ENCODE results near the gene KCNN3. TPM values are rescaled to one million over a fixed set of nuclear protein-coding genes. Genes with fewer than 3 reads are reported as not detected.

The KCNN3 gene
- total RNA-seq, 2 donors from 2014 or later: 0.10 to 0.42 TPM

GRCh38 chr1:154839691-154840090 is 30.4 kb downstream of the KCNN3 start:
- Mint-ChIP-seq H3K9me3 (no peaks in the 10 kb centered on the region), H3K36me3 (ENCODE audit: insufficient read depth in 2 of 2) (no peaks in the 10 kb centered on the region), H3K4me1 (ENCODE audit: low read depth) (no peaks in the 10 kb centered on the region), H3K27me3 (ENCODE audit: low read depth) (no peaks in the 10 kb centered on the region), H3K4me3 (no peak overlapping the region), H3K27ac (no peak overlapping the region)
- DNase-seq (no peak), ATAC-seq (replicated peaks in 1 of 2) (no peak)

GRCh38 chr1:154838988-154839387 is 31.1 kb downstream of the KCNN3 start:
- no peak for ATAC-seq (replicated peaks in 1 of 2)
- no peaks in the 10 kb centered on the region for H3K9me3 Mint-ChIP-seq
- no peaks in the 10 kb centered on the region for H3K36me3 Mint-ChIP-seq (ENCODE audit: insufficient read depth in 2 of 2)
- H3K27ac Mint-ChIP-seq: no peak overlapping the region
- H3K4me3 Mint-ChIP-seq: no peak overlapping the region
- no peaks in the 10 kb centered on the region for H3K4me1 Mint-ChIP-seq (ENCODE audit: low read depth)
- no peaks in the 10 kb centered on the region for H3K27me3 Mint-ChIP-seq (ENCODE audit: low read depth)
- no peak for DNase-seq

DNA sequence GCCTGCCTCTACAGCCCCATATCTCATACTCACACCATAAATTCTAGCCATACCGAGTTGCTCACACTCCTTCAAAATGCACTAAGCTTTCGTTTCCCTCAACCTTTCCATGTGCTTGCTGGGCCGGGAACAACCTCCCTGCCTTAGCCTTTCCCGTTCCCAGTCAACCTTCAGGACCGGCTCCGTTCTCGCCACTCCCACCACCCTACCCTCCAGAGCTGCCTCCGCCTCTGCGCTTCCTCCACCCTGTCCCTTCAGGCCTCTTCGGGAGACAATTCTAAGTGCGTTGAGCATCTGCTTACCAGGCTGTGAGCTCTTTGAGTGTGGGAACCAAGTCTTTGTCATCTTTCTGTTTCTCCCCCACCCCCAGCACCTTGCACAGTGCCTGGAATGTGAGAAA is 31.6 kb downstream of the KCNN3 start:
- DNase-seq (no peak), ATAC-seq (replicated peaks in 1 of 2) (no peak)
- Mint-ChIP-seq H3K27me3 (ENCODE audit: low read depth) (no peaks in the 10 kb centered on the region), H3K36me3 (ENCODE audit: insufficient read depth in 2 of 2) (no peaks in the 10 kb centered on the region), H3K4me1 (ENCODE audit: low read depth) (no peaks in the 10 kb centered on the region), H3K27ac (no peak overlapping the region), H3K9me3 (no peaks in the 10 kb centered on the region), H3K4me3 (no peak overlapping the region)

- H3K27me3 Mint-ChIP-seq (ENCODE audit: low read depth): no peaks in the 10 kb centered on the region
- ATAC-seq (replicated peaks in 1 of 2): no peak
- H3K4me3 Mint-ChIP-seq: no peak overlapping the region
- DNase-seq: no peak
- no peaks in the 10 kb centered on the region for H3K9me3 Mint-ChIP-seq
- H3K36me3 Mint-ChIP-seq (ENCODE audit: insufficient read depth in 2 of 2): no peaks in the 10 kb centered on the region
- no peak overlapping the region for H3K27ac Mint-ChIP-seq
- no peaks in the 10 kb centered on the region for H3K4me1 Mint-ChIP-seq (ENCODE audit: low read depth)
These were observed 32.4 kb downstream of the KCNN3 start for GRCh38 chr1:154837672-154838171.

DNA sequence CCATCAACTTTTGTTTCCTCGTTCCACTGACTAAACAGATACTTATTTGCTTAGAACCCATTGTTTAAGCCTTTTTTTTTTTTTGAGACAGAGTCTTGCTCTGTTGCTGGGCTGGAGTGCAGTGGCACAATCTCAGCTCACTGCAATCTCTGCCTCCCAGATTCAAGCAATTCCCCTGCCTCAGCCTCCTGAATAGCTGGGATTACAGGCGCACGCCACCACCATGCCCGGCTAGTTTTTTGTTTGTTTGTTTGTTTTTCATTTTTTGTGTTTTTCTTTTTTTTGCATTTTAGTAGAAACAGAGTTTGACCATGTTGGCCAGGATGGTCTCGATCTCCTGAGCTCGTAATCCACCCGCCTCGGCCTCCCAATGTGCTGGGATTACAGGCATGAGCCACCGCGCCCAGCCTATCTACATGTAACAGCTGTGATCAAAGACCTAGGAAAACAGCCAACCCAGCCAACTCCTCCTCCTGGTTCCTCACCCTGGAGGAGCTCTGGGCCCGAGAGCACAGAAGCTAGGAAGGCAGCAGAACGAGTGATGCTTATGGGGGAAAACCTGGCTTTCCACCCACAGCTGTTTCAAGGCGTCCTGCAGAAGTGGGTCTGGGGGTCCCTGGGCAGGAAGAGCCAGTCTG is 32.9 kb downstream of the KCNN3 start:
- Mint-ChIP-seq H3K27ac (no peak overlapping the region), H3K4me1 (ENCODE audit: low read depth) (no peaks in the 10 kb centered on the region), H3K27me3 (ENCODE audit: low read depth) (no peaks in the 10 kb centered on the region), H3K4me3 (no peak overlapping the region), H3K36me3 (ENCODE audit: insufficient read depth in 2 of 2) (no peaks in the 10 kb centered on the region), H3K9me3 (no peaks in the 10 kb centered on the region)
- ATAC-seq (replicated peaks in 1 of 2) (no peak), DNase-seq (no peak)

DNA sequence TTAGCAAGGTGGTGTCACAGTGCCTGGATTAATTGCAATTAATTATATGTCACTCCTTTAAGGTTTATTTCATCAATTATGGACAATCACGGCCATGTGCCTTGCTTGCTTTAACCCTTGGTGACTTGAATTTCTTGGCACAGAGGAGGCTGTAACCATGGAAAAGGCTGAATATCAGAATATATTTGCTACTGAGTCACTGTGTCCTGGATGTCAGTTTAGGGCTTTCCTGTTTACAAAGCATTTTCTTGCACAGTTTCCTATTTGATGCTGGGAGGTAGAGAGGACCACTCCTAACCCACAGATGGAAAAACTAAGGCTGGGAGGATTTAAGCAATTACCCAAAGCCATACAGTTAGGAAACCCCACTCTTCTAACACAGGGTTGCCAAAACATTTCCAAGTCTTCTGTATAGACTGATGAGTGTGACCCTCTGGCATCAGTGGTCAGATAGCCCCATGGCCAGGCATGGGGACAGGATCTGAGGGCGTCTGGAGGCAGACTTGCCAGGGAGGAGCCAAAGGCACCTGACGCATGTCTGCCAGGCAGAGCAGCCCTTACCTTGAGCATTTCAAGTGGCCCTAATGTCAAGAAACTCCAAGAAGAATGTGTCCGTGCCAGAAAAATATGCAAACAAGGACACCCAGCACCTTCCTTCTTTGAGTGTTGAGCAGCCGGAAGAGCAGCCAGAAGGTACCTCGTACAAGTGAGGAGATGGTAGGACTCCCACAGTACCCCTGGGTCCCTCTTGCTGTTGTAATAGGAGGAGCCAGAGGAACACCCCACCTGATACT is 34.4 kb downstream of the KCNN3 start:
- ATAC-seq (replicated peaks in 1 of 2) (no peak), DNase-seq (no peak)
- H3K4me3 Mint-ChIP-seq: no peak overlapping the region
- no peak overlapping the region for H3K27ac Mint-ChIP-seq
- no peaks in the 10 kb centered on the region for H3K4me1 Mint-ChIP-seq (ENCODE audit: low read depth)
- H3K27me3 Mint-ChIP-seq (ENCODE audit: low read depth): no peaks in the 10 kb centered on the region
- H3K9me3 Mint-ChIP-seq: no peaks in the 10 kb centered on the region
- no peaks in the 10 kb centered on the region for H3K36me3 Mint-ChIP-seq (ENCODE audit: insufficient read depth in 2 of 2)

DNA sequence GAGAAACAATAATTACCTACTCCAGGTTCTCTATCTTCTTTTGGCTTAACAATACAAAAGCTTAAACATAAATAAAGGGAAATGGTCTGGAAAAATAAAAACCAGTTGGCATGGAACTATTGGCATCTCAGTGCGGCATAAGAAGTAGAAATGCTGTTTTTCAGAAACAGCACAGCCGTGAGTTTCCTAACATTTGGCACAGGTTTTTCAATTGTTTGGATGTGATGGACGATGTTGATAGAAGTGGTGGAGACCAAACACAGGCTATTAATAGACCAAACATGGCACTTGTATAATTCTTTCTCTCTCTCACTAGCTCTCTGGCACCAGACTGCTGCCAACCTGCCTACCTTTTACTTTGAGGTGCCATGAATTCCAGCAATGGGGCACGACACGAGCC is 36.2 kb downstream of the KCNN3 start:
- H3K9me3 Mint-ChIP-seq: no peaks in the 10 kb centered on the region

DNA sequence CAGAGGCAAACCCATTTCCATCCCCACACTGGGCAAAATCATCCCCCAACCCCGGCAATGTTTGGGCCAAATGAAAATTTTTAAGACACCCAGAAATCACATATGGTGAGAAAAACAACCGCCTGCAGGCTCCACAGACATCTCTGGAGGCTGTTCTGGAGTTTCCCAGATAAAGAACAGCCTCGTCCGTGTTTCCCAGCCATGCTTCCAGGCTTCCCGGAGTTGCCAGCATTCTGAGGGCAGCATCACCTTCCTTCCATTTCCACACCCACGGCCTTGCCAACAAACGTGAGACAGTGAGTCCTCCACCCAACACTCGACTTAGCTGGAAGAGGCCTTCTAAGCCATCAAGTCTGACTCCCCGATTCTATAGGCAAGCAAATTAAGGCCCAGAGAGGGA is 36.9 kb downstream of the KCNN3 start:
- Mint-ChIP-seq H3K4me1 (ENCODE audit: low read depth) (no peaks in the 10 kb centered on the region), H3K36me3 (ENCODE audit: insufficient read depth in 2 of 2) (no peaks in the 10 kb centered on the region), H3K4me3 (no peak overlapping the region), H3K27ac (no peak overlapping the region), H3K27me3 (ENCODE audit: low read depth) (no peaks in the 10 kb centered on the region), H3K9me3 (no peaks in the 10 kb centered on the region)
- DNase-seq (no peak), ATAC-seq (replicated peaks in 1 of 2) (no peak)

More for the DNA sequence above, 36.2 kb downstream of the KCNN3 start:
- Mint-ChIP-seq H3K36me3 (ENCODE audit: insufficient read depth in 2 of 2) (no peaks in the 10 kb centered on the region), H3K4me1 (ENCODE audit: low read depth) (no peaks in the 10 kb centered on the region), H3K27ac (no peak overlapping the region), H3K4me3 (no peak overlapping the region), H3K27me3 (ENCODE audit: low read depth) (no peaks in the 10 kb centered on the region)
- ATAC-seq (replicated peaks in 1 of 2) (no peak), DNase-seq (no peak)

GRCh38 chr1:154832384-154832783 is 37.7 kb downstream of the KCNN3 start:
- no peak overlapping the region for H3K27ac Mint-ChIP-seq

DNA sequence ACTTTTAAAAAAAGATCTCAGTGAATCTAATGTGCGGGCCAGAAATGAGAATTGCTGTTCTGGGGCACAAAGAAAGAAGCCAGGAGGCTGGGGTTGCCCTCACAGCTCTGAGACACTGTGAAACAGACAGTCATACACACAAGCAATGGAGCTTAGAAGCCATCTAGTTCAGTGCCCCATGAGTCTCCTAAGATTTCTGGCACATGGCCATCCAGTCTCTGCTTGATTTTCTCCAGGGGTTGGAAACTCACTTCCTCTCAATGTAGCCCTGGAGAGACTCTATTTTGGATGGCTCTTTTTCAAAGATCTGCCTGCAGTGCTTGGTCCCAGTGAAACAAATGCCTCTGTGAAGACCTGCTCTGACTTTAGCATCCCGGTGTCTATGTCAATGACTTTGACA is 38.6 kb downstream of the KCNN3 start:
- no peaks in the 10 kb centered on the region for H3K27me3 Mint-ChIP-seq (ENCODE audit: low read depth)
- no peak overlapping the region for H3K4me3 Mint-ChIP-seq
- no peak overlapping the region for H3K27ac Mint-ChIP-seq
- H3K4me1 Mint-ChIP-seq (ENCODE audit: low read depth): no peaks in the 10 kb centered on the region
- no peak for DNase-seq
- H3K9me3 Mint-ChIP-seq: no peaks in the 10 kb centered on the region
- no peak for ATAC-seq (replicated peaks in 1 of 2)
- H3K36me3 Mint-ChIP-seq (ENCODE audit: insufficient read depth in 2 of 2): no peaks in the 10 kb centered on the region

More at GRCh38 chr1:154832384-154832783, 37.7 kb downstream of the KCNN3 start:
- no peaks in the 10 kb centered on the region for H3K9me3 Mint-ChIP-seq
- DNase-seq: no peak
- no peaks in the 10 kb centered on the region for H3K27me3 Mint-ChIP-seq (ENCODE audit: low read depth)
- no peaks in the 10 kb centered on the region for H3K4me1 Mint-ChIP-seq (ENCODE audit: low read depth)
- no peaks in the 10 kb centered on the region for H3K36me3 Mint-ChIP-seq (ENCODE audit: insufficient read depth in 2 of 2)
- H3K4me3 Mint-ChIP-seq: no peak overlapping the region
- no peak for ATAC-seq (replicated peaks in 1 of 2)

DNA sequence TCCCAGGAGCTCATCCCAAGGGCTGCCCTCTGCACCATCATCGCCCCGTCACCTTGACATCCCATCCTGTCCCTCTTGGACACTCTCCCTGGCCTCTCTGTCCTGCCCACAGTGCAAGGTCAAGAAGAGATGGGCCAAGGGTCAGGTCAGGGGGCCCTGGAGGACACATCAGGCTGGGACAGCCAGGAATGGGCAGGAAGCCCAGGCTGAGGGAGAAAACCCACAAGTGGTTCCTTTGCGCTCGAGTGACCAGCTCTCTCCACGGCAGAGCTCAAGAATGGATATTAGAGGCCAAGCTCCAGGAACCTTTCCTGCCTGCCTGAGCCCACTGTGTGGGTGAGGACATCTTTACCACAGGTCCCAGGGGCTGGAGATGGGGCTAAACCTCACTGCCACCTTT is 41.0 kb downstream of the KCNN3 start:
- Mint-ChIP-seq H3K27me3 (ENCODE audit: low read depth) (no peaks in the 10 kb centered on the region), H3K27ac (no peak overlapping the region), H3K4me1 (ENCODE audit: low read depth) (no peaks in the 10 kb centered on the region), H3K4me3 (no peak overlapping the region), H3K9me3 (no peaks in the 10 kb centered on the region), H3K36me3 (ENCODE audit: insufficient read depth in 2 of 2) (no peaks in the 10 kb centered on the region)
- ATAC-seq (replicated peaks in 1 of 2) (no peak), DNase-seq (no peak)

- H3K27me3 Mint-ChIP-seq (ENCODE audit: low read depth): no peaks in the 10 kb centered on the region
- DNase-seq (no peak), ATAC-seq (replicated peaks in 1 of 2) (no peak)
- H3K27ac Mint-ChIP-seq: no peak overlapping the region
- no peaks in the 10 kb centered on the region for H3K36me3 Mint-ChIP-seq (ENCODE audit: insufficient read depth in 2 of 2)
- H3K4me3 Mint-ChIP-seq: no peak overlapping the region
- no peaks in the 10 kb centered on the region for H3K4me1 Mint-ChIP-seq (ENCODE audit: low read depth)
- H3K9me3 Mint-ChIP-seq: no peaks in the 10 kb centered on the region
These were observed 45.7 kb downstream of the KCNN3 start for GRCh38 chr1:154824179-154825000.

- no peak for ATAC-seq (replicated peaks in 1 of 2)
- Mint-ChIP-seq H3K9me3 (no peaks in the 10 kb centered on the region), H3K27me3 (ENCODE audit: low read depth) (no peaks in the 10 kb centered on the region), H3K27ac (no peak overlapping the region), H3K4me1 (ENCODE audit: low read depth) (no peaks in the 10 kb centered on the region), H3K36me3 (ENCODE audit: insufficient read depth in 2 of 2) (no peaks in the 10 kb centered on the region), H3K4me3 (no peak overlapping the region)
- DNase-seq: no peak
These were observed 47.4 kb downstream of the KCNN3 start for GRCh38 chr1:154822717-154823116.
